Fibroblast of peridontal ligament (primary cell): Measurements from ENCODE around the gene TMEM179.

ENCODE experiments used
- DNase-seq: peaks from one replicate; pipeline ENCODE4 v3.0.0-alpha.2; 2010; ENCODE audit errors: extremely low read depth

TMEM179 gene

GRCh38 chr14:104555430-104556255 lies 48.9 kb downstream of the TMEM179 start:
- DNase-seq, result no peak

DNA sequence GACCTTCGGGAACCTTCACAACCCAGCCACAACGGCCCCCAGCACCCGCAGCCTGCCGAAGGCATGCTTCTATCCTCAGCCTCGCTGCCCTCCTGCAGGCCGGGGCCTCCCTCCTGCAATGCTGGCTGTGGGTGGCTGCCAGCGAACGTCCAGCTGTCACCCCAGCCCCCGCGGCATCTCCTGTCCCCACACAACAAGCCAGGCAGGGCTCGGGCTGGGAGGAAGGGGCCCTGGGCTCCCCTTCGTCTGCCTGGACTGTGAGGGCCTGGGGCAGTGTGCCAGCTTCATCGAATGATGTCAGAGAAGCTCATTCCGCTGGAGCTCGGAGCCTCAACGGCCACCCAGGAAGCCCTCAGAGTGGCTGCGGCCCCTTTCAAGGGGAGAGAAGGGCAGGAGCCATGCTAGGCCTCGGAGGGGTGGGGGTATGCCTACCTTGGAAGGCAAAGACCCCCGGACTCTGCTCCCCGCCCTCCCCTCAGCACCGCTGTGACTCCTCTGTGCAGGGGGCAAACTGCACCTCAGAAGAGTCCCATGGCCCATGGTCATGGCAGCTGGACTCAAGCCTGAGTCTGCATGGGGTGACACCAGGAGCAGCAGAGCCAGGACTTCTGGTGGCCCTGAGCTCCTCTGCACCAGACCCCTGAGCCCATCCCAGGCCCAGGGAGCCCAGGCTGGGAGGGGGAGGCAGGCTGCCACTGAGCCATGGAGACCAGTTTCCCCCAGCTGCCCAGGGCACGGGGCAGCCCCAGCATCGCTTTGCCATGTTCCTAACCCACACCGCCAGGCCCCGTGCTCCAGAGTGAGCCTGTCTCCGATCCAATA lies 49.8 kb downstream of the TMEM179 start:
- no peak for DNase-seq

DNA sequence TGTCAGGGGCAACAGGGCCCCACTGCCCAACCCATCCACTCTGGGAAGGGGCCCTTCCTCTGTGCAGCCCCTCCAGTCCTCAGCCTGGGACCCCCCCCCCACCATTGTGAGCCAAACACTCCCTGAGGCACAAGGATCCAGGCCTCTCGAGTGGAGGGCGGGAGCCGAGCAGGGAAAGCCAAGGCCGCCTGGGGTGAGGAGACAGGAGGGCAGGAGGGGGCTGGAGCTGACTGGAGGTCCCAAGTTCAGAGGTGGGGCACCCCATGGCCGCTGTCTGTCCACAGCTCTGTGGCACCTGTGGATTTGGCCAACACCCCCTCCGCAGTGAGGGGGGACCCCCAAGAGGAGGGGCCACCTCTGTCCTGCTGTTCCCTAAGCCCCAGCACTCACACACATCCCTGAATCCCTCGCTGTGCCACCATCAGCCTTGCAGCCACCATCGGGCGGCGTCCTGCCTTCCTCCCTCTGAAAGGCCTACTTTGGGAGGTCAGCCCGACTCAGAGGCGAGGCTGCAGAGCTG lies 50.4 kb downstream of the TMEM179 start:
- no peak for DNase-seq

DNA sequence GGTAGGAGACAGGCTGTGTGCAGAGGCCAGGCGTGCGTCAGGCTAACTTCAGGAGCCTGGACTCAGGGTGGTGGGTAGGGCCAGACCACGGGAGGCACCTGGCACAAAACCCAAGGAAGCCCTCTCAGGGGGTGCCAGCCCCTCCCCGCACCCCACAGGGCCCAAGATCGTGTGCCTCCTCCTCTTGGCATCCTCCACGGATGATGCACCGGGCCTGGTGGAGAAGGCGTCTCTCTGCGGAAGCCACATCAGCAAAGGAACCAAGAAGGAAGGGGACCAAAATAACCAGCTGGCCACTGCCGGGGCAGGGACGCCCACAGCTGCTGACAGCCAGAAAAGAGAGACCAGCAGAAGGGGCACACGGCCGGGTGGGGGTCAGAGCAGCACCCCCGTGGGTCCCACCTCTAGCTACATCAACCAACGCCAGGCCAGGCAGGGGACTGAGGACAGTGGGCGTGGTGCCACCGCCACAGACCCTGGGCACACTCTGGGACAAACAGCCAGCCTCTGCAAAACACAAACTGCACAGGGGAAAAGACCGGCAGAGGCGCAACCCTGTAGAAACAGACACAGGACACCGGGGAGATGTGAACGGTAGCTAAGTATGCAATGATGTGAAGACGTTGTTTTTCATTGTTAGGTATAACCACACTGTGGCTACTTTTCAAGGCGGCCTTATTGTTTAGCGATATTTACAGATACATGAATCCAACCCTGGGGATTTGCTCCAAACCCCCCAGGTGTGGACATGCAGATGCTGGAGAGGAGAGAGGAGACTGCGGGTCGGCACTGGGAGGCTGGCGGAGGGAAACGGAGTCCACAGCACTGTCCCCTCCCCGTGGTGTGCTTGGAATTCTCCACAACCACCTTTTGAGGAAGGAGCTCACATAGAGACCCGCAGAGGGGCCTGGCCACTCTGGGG lies 51.1 kb downstream of the TMEM179 start:
- DNase-seq, result no peak

DNA sequence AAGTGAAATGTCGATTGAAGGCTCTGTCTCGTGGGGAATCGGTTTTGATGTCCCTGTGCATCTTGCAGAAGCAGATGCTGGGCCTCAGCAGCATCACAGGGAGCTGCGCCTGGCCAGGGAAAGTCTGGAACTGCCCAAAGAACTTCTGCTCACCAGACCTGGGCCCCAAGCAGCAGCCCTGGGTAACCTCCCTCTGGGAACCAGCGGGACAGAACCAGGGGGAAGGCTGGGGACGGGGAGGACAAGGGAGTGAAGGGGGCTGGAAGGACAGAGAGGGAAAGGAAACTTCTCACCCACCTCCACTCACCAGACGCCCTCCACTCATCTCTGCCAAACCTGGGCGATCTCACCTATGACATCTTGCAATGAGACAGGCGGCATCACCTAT lies 51.8 kb downstream of the TMEM179 start:
- no peak for DNase-seq

- DNase-seq, result no peak
Observed at GRCh38 chr14:104551851-104552737, 52.5 kb downstream of the TMEM179 start.

DNA sequence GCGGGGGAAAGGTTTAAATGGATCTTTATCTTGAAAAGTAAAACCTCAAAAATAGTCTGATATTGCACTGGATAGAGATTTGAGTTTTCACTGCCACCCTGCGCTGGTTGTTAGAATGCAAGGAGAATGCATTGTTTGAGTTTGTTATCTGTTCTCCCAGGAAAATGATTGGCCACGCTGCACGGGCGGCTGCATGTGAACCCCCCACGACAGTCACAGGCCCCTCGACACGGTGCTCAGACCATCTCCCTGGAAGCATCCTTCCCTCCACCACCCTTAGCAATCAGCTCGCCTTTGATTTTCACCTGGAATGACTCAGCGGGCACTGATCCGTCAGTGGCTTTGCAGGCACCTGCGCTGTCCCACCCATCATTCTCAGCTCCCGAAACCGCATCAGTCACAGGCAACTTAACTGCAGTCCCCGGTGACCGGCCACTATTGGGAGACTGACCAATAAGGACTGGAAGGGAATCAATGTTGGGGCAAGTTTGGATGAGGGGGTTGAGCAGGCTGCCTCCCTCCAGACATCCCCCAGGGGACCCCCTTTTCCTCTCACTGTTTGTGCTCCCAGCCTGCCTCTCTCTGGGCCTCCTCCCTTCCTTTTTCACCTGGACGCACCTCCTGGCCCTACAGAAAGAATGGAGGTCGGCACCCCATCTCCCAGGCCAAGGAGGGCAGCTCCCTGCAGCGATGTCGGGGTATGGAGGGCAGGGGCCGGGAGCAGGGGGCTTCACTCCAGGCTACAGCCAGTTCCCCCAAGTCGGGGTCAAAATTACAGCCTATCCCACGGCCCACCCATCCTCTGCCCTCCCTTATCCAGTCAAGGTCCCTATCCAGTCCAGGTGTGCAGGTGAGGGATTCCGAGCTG lies 53.5 kb downstream of the TMEM179 start:
- DNase-seq, result no peak

GRCh38 chr14:104550340-104550860 lies 54.2 kb downstream of the TMEM179 start:
- no peak for DNase-seq

GRCh38 chr14:104549536-104550339 lies 54.8 kb downstream of the TMEM179 start:
- no peak for DNase-seq

DNA sequence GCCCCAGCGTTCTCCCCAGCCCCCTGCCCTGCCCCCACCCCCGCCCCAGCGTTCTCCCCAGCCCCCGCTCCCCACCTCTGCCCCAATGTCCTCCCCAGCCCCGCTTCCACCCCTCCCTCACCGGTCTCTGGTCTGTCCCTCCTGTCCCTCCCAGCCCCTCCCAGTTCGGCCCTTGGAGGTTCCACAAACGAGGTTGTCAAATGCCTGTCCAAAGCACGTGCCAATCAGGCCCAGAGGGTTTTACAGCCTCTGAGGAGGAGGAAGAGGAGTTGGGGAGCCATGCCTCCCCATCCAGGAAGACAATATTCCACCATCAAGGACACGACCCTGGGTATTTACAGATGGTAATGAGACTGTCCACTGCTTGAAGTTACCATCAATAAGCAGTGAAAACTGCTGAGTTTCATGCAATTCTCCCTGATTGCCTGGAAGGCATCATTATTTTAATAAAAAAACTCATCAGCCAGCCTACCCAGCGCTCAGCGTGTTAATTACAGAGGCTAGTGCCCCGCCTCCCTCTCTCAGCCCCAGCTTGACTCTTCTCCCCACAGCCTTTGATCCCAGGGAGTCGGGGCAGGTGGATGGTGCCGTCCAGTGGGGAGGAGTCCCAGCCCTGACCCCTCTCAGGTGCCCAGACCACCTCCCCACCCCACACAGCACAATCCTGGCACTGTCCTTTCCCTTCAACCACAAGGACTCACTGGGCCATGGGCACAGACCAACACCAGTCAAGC lies 55.6 kb downstream of the TMEM179 start:
- DNase-seq, result no peak

DNA sequence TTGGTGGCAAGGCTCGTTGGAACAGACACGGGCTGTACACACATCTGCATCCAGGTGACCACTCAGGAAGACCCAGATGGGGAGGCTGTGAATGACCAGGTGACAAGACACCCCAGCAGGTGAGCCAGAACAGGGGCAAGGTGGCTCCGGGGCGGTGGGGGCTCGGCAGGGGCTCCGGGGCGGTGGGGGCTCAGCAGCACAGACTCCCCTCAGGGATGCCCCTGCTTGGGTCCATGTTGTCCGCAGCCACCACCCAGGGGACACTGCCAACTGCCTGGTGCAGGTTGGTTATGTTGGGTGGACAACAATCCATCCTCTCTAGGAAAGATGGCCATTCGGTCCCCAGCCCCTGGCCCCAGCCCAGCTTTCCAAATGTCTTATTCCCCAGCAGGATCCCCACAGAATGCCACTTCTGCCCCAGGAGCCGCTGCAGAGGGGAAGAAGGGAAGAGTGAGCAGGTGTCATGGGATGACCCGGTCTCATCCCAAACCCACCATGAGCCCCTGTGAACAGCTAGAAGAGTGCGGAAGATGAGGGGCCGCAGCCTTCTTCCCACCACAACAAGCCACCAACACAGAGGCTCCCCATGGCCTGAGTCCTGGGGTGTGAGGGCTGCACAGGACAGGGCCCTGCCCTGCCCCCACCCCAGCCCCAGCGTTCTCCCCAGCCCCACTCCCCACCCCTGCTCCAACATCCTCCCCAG lies 56.4 kb downstream of the TMEM179 start:
- no peak for DNase-seq

GRCh38 chr14:104547310-104547997 lies 57.1 kb downstream of the TMEM179 start:
- DNase-seq, result no peak

GRCh38 chr14:104546591-104547309 lies 57.8 kb downstream of the TMEM179 start:
- DNase-seq, result no peak

DNA sequence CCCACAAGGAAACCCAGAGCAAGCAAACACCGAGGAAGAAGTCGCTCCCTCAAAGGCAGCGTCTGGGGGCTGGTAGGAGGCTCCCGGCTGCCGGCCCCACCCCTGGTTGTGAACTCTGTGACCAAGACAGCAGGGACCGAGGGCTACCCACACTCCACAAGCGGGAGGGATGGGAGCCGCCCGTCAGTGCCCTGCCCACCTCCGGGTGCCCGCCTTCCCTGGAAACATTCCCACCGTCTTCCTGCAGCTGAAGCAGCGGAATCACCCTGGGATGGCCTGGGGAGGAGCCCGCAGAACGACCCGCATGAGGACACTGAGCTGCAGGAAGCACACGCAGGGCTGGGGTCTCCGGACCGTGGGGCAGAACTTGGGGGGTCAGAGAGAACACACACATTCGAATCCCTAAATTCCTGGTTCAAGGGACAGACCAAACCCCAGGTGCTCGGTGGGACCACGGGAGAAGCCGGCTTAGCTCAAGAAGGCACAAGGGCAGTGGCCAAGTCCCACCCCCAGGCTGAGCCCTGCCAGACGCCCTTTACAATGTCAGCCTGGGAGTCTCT lies 58.5 kb downstream of the TMEM179 start:
- no peak for DNase-seq

DNA sequence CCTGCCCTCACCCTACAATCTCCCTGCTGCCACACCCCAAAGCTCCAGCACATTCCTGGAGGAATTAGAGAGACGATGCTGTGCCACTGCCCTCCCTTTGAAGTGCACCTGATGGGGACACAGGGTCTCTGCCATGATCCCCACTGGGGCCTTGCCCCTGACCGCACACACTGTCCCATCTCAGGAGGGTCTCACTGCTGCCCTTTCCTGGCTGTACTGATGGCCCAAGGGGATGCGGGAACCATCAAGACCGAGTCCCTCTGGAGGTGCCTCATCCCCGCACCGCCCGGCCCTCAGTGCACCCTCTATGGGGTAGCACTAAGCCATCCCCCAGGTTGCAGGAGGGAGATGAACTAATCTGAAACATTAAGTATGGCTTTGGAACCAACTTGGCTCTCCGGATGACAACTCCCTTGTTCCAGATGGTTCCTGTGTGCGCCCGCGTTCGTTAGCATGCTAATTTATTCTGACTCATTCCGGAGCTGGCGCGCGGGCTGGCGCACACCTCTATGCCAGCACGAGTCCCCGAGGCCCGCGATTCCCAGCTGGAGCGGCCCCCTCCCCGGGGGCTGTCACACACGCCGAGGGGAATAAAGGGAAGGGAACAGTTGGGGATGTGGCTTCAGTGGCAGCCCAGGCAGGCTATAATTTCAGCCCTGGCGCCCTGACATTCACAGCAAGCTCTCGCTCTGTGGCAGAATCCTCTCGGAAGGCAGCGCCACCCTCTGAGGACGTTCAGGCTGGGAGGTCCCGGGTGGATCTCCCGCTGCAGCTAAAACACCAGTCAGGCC lies 59.2 kb downstream of the TMEM179 start:
- no peak for DNase-seq
